Caki2 (cell line): ENCODE measurements around the gene SLC22A4. TPM values are rescaled to one million over a fixed set of nuclear protein-coding genes. Genes with fewer than 3 reads are reported as not detected.

Source experiments
- DNase-seq: peaks from one replicate; pipeline ENCODE4 v3.0.0-alpha.2; 2015; ENCODE audit warnings: low read depth
- in situ Hi-C: cut with HindIII; loops from 2 replicates; pipeline ENCODE4 v1.10.0; 2016; ENCODE audit warnings: low sequenced_read_pairs, low pct_unique_long_range_greater_than_20kb, mixed read lengths
- total RNA-seq: library from RNA; depleted of rRNA; stranded (reverse); fragments of >200 nt; shearing (Covaris generic); gene quantifications from 2 replicates; pipeline ENCODE4 v1.2.3, GENCODE V29; 2014; ENCODE audit warnings: low replicate concordance

Gene SLC22A4
- total RNA-seq, 1 experiment from 2014 or later: not detected

DNA sequence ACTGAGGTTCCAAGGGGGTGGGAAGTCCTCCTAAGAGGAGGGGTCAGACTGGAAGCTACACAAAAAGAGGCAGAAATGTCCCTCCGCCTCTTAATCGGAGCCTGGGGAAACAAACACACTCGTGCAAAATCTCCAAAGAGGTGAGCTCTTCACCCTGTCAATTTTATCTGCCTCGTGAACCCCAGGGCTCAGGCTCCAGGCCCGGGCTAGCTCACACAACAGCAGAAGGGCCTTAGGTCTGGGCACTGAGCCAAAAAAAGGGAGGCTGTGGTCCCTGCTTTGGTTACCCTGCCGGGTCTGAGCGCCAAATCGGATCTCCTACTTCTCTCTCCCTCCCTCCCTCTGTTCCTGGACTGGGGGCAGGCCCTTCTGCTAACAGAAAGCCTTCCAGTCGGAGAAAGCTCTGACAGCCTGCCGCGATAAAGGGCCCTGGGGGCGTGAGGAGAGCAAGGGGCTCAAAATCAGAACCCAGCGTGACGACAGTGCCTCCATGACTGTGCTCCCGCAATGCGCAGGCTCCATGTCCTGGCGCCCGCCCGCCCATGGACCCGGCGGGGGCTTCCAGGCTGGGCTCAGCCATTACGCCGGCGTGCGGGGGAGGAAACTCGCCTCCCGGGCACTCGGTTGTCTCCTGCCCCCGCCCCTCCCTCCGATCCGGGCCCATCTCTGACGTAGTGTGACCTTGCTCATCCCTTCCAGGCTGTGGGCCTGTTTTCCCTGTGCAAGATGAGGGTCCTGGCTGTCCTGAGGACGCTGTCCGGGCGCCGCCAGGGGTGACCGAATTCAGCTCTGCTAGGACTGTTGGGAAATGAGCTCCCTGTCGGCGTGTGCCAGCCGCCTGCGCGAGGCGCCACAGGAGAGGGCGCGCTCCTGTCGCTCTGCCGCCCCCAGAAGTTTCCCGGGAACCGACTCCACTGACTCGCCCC, 865 bp upstream of the SLC22A4 start:
- in situ Hi-C loops: no loop called here
- DNase-seq: peak; percentile 90

- DNase-seq: peak; percentile 67
- in situ Hi-C loops: no loop called here
Observed at GRCh38 chr5:132294728-132295504, 722 bp downstream of the SLC22A4 start.

DNA sequence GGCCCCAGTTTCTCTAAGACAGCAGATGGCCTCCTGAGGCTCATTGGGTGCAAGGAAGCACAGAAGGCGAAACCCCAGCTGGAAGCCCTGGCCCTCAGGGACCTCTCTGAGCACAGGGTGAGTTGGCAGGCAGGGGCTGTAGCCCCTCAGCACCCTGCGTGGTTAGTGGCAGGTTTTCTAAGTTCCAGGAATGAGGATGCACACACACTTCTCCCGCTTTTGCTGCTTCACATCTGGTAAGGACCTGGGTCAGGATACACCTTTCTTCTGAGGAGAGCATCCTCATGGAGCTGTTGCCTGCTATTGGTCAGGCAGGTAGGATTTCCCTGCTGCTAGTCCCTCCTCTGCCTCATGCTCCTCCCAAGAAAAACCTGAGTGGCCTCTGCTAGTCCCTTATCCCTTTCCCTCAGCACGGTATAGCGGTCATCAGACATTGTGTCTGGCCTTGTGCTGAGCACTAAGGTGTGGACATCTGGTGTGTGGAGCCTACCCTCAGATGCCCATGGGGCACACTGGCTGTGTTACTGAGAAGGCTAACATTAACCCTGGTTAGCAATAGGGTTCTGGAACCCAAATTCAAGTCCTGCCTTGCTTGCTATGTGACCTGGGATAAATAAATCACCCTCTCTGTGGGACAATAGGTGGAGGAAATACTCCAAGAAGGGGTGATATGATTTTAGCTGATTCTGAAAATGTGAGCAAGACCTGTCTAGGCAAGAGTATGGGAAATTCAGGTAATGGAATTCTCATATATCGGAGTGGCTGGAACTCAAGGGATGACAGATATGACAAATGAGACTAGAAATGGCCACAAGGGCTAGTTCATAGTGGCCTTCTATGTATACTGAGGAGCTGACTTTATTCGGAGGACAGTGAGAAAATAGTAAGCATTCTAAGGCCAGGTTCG, 1.6 kb downstream of the SLC22A4 start:
- DNase-seq: no peak
- in situ Hi-C loops: no loop called here

DNA sequence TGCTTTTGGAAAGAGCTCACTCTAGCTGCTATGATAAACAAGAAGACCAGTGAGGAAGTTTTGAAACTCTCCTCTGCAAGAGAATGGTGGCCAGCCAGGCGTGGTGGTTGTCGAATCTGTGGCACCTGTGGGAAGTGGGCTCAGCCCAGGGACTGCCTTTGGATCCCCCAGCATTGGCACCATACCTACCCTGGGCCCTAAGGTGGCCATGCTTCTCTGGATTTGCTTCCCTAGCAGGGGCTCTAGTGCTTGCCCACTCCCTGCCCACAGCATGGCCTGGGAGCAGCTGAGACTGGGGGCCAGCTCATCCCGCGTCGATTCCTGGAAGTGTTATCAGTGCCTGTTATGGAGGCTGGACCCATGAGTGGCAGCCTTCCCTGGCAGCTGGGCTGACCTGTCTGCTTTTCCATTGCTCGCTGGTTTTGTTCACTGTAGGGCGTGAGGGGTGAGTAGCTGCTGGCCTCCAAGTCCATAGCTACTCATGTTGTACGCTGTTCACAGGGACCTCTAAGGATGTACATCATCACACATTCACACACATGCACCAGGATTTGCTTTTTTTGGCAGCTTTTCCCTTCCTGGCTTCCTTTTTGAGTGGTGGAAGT, 2.3 kb downstream of the SLC22A4 start:
- in situ Hi-C loops: no loop called here
- DNase-seq: no peak

DNA sequence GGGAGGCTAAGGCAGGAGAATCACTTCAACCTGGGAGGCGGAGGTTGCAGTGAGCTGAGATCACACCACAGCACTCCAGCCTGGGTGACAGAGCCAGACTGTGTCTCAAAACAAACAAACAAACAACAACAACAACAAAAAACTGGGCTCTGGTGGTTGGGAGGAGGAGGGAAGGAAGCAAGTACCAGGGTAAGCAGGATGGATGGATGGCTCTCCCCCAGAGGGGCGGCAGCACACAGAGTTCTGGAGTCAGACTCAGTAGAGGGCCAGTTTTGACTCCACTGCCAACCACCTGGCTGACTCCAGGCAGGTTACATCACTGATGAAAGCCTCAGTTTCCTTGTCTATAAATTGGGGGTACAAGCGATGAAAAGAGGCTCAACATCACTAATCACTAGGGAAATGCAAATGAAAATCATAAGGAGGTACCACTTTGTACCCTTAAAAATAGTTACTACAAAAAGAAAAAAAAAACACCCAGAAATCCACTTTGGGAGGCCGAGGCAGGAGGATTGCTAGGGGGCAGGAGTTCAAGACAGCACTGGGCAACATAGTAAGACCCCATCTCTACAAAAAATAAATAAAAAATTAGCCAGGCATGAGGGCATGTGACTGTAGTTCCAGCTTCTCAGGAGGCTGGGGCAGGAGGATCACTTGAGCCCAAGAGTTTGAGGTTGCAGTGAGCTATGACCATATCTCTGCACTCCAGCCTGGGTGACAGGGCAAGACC, 3.2 kb downstream of the SLC22A4 start:
- DNase-seq: no peak
- in situ Hi-C loops: no loop called here

DNA sequence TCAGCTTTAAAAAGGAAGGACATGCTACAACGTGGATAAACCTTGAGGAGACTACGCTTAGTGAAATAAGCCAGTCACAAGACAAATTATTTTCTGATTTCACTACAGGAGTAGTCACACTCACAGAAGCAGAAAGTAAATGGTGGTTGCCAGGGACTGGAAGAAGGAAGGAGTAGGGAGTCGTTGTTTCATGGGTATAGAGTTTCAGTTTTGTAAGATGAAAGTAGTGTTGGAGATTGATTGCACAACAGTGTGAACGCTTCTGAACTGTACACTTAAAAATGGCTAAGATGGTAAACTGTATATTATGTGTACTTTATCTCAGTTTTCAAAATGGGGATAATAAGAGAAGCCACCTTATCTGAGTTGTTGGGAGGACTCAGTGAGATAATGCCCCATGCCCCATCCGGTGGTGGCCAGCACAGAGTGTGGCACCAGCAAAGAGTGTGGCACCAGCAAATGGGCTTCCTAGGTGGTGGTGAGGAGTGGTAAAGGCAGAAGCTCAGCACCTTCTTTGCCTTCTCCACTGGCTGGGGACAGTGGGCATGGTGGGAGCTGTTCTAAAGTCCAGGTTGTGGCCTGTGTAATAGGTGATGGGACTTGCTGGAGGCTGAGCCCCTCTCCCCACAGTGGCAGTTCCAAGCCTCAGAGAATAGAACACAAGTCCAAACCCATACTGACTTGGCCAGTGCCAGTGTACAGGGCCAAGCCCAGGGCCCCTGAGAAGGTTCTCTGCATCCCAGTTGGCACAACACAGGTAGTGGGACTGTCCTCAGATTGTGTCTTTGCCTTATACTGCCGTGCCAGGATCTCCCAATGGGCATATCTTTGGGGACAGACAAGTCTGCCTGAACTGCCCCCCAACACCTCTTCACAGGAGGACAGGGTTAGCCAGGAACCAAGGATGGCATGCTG, 4.4 kb downstream of the SLC22A4 start:
- in situ Hi-C loops: no loop called here
- DNase-seq: no peak

DNA sequence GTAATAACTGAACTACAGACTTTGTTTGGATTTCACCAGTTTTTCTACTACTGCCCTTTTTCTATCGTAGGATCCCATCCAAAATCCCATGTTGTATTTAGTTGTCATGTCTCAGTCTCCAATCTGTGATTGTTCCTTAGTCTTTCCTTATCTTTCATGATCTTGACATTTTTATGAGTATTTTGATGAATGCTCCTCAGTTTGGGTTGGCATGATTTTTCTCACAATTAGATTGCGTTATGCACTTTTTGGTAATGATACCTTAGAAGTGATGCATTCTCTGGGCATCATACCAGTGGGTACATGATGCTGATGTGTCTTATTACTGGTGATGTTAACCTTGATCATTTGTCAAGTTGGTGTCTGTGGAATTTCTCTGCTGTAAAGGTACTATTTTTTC, 5.7 kb downstream of the SLC22A4 start:
- no peak for DNase-seq
- in situ Hi-C loops: no loop called here

DNA sequence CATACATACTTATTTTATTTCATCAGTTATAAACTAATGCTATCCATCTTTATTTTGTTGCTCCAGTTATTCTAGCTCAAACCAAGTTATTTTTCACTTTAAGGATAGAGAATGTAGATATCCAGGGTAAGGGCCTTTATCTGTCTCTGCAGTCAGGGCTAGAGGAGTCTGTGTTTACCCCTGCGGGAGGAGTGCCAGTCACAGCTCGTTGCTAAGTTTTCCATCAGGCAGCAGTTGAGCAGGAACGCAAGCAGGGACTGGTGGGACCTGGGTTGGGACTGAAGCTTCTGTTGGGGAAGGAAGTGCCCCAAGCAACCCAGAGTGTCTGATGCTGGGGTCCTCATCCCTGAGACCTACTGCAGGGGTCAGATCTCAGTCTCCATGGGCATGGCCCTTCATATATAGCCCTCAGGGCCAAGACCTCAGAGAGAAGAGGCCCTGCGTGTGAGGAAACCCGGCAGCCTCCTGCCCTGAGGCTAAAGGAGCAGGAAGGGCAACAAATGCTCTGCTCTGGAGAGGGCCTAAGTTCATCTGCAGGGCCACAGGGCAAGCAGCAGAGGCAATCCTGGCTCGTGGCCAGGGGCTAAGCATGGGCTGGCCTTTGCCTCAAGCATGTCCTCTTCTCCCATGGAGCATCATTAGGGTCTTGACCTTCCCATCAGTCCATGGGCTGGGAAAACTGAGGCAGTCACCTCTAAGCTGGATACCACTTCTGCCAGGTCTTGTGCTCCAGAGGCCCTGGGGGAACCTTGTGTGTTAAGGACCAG, 6.6 kb downstream of the SLC22A4 start:
- in situ Hi-C loops: no loop called here
- no peak for DNase-seq

DNA sequence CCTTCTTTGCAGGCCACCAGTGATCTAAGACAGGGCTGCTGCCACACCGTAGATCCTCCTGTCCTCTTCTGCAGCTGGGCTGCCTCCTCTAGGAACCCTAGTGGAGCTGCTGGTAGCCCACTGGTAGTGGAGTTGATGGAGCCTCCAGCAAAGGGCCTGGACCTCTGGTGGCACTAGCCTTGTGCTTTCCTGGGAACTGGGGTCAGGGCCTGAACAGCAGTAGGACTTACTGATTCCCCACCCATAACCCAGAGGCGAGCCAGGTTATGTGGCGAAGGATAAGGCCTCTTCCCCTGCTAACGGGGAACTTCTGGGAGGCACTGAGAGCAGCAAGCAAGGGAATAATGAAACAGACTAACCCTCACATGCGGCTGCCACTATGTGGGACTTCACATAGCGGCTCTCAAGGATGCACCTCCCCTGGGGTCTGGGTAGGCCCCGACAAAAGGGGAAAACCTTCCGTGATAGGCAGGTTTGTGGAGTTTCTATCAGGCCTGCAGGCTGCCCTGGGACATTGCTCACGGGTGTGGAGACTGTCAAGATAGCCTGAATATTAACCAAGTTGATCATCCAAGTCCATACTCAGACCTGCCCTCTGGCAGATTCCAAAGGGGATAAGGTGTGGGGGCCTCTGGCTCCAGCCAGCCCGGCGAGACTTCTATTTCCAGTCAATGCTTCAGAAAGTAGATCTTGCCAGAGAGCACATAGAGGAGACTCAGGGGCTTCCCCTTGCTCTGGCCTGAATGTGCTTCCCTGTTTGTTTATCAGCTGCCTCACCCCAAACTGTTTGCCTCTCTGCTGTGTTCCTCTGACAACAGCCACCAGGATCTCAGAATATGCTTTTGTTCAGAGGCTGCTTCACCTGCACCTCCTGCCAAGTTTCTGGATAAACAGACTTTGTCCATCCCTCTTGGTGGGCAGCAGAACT, 7.4 kb downstream of the SLC22A4 start:
- no peak for DNase-seq
- in situ Hi-C loops: no loop called here

DNA sequence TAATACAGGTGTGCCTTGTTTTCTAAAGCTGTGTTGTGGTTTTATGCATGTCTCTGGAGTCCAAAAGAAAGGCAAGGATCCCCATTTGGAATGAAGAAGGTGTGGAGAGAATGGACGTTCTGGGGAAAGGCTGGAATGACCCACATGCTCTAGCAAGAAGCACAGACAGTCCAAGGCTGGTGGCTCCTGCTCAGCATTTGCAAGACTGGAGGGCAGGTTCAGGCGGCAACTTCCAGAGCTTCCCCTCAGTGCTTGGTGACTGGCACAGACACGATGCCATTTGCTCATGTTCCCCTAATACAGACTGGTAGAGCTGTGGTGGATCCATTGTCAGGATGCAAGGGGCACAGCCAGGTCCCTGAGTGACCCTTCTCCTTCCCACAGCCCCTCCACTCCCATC, 8.2 kb downstream of the SLC22A4 start:
- in situ Hi-C loops: no loop called here
- no peak for DNase-seq

DNA sequence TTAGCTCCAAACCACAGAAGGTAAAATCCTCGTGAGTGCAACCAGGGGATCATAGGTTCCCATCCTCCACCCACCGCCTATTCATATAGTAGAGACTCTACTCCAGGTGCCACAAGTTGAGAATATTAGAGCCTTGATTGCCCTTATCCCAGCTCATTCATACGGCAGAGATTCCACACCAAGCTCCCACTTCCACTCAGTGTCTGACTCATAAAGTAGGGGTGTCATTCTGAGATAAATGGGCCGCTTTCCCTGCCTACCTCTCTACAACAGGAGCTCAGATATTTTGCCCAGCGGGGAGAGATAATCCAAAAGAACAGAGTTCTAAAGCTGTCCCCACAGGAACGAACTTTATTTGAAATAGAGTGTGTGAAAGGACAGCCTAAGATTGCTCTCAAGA, 9.4 kb downstream of the SLC22A4 start:
- DNase-seq: no peak
- in situ Hi-C loops: no loop called here

- in situ Hi-C loops: no loop called here
Observed at GRCh38 chr5:132305420-132305819, 11.2 kb downstream of the SLC22A4 start.

DNA sequence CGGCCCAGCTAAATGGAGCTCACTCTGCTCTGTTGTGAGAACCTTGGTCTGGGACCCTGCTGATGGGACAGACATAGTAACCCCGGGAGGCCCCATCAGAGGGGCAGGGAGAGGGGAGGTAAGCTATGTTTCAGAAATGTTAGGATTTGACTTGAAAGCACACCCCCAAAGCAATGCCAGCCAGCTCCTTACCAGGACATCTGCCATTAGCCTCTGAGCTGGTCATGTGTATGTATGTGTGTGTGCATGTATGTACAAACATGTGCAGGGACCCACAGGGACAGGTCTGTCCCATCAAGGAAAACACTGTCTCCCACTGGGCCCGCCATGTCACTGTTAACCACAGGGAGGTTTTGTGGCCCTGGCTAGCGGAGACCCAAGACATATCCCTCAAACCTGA, 14.5 kb downstream of the SLC22A4 start:
- in situ Hi-C loops: no loop called here
- DNase-seq: no peak

More at GRCh38 chr5:132305420-132305819, 11.2 kb downstream of the SLC22A4 start:
- no peak for DNase-seq

- DNase-seq: no peak
Observed at GRCh38 chr5:132309679-132310078, 15.5 kb downstream of the SLC22A4 start.

More at GRCh38 chr5:132309679-132310078, 15.5 kb downstream of the SLC22A4 start:
- in situ Hi-C loops: no loop called here
